DLD1 (cell line): ENCODE results near the gene CTNND2.

Experiments used
- in situ Hi-C: cut with HindIII; loops from 2 replicates; pipeline ENCODE4 v1.10.0; 2017; ENCODE audit warnings: low sequenced_read_pairs

The CTNND2 gene

GRCh38 chr5:11277323-11277722 lies 626.9 kb downstream of the CTNND2 start:
- in situ Hi-C loops = no loop called here

GRCh38 chr5:11273180-11273903 lies 630.9 kb downstream of the CTNND2 start:
- in situ Hi-C loops = no loop called here

GRCh38 chr5:11269515-11269914 lies 634.7 kb downstream of the CTNND2 start:
- in situ Hi-C loops = no loop called here

GRCh38 chr5:11268891-11269290 lies 635.4 kb downstream of the CTNND2 start:
- in situ Hi-C loops = no loop called here

- in situ Hi-C loops = no loop called here
These were observed 637.9 kb downstream of the CTNND2 start for GRCh38 chr5:11266331-11266730.

GRCh38 chr5:11261241-11261640 lies 643.0 kb downstream of the CTNND2 start:
- in situ Hi-C loops = no loop called here

GRCh38 chr5:11258001-11258400 lies 646.2 kb downstream of the CTNND2 start:
- in situ Hi-C loops = no loop called here

- in situ Hi-C loops = no loop called here
These were observed 651.7 kb downstream of the CTNND2 start for GRCh38 chr5:11252523-11252922.

GRCh38 chr5:11252075-11252474 lies 652.2 kb downstream of the CTNND2 start:
- in situ Hi-C loops = no loop called here

GRCh38 chr5:11251247-11251646 lies 653.0 kb downstream of the CTNND2 start:
- in situ Hi-C loops = no loop called here

- in situ Hi-C loops = no loop called here
These were observed 655.3 kb downstream of the CTNND2 start for GRCh38 chr5:11248966-11249365.

- in situ Hi-C loops = no loop called here
These were observed 657.0 kb downstream of the CTNND2 start for GRCh38 chr5:11247224-11247623.

GRCh38 chr5:11240293-11241190 lies 663.7 kb downstream of the CTNND2 start:
- in situ Hi-C loops = no loop called here

- in situ Hi-C loops = no loop called here
These were observed 664.8 kb downstream of the CTNND2 start for GRCh38 chr5:11239261-11240015.

- in situ Hi-C loops = no loop called here
These were observed 669.7 kb downstream of the CTNND2 start for GRCh38 chr5:11234501-11234911.

- in situ Hi-C loops = no loop called here
These were observed 673.4 kb downstream of the CTNND2 start for GRCh38 chr5:11230890-11231289.

- in situ Hi-C loops = no loop called here
These were observed 677.2 kb downstream of the CTNND2 start for GRCh38 chr5:11227064-11227463.

- in situ Hi-C loops = no loop called here
These were observed 679.6 kb downstream of the CTNND2 start for GRCh38 chr5:11224436-11225187.

- in situ Hi-C loops = no loop called here
These were observed 682.1 kb downstream of the CTNND2 start for GRCh38 chr5:11222169-11222568.

GRCh38 chr5:11214864-11215644 lies 689.2 kb downstream of the CTNND2 start:
- in situ Hi-C loops = no loop called here
